ENCODE results near the gene C8A.

The C8A gene

DNA sequence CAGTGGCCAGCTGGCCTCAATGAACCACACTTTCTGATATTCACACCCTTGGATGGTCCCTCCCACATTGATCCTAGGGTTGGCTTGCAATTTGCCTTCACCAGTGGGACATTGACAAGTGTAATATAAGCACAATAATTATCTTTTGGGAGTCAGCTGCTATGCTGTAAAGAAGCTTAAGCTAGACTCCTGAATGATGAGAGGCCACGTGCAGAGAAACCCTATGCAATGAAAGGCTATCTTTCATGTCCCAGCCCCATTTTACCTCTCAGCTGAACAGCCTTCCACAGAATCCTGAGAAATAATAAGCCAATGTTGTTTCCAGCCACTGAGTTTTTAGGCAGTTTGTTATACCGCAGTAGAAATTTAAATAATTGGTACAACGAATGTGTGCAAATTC is 11.1 kb upstream of the C8A start:
- TF ChIP-seq, protein P1, sequence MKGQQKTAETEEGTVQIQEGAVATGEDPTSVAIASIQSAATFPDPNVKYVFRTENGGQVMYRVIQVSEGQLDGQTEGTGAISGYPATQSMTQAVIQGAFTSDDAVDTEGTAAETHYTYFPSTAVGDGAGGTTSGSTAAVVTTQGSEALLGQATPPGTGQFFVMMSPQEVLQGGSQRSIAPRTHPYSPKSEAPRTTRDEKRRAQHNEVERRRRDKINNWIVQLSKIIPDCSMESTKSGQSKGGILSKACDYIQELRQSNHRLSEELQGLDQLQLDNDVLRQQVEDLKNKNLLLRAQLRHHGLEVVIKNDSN (IDR thresholded peaks at IDR 0.05), result no peak
- TF ChIP-seq NFIC (IDR thresholded peaks at IDR 0.05), result no peak
- no peak for TF ChIP-seq TCF12 (IDR thresholded peaks at IDR 0.05; ENCODE audit: low read depth)
- no peak for TF ChIP-seq RAD21 (IDR thresholded peaks at IDR 0.05; ENCODE audit: low read depth)
- no peak for TF ChIP-seq CEBPB (IDR thresholded peaks at IDR 0.05)
- TF ChIP-seq TAF1 (IDR thresholded peaks at IDR 0.05; ENCODE audit: low read depth), result no peak
- no peak for TF ChIP-seq YY1 (IDR thresholded peaks at IDR 0.05; ENCODE audit: low read depth)
- TF ChIP-seq TEAD4 (IDR thresholded peaks at IDR 0.05), result no peak
- TF ChIP-seq, protein P2, sequence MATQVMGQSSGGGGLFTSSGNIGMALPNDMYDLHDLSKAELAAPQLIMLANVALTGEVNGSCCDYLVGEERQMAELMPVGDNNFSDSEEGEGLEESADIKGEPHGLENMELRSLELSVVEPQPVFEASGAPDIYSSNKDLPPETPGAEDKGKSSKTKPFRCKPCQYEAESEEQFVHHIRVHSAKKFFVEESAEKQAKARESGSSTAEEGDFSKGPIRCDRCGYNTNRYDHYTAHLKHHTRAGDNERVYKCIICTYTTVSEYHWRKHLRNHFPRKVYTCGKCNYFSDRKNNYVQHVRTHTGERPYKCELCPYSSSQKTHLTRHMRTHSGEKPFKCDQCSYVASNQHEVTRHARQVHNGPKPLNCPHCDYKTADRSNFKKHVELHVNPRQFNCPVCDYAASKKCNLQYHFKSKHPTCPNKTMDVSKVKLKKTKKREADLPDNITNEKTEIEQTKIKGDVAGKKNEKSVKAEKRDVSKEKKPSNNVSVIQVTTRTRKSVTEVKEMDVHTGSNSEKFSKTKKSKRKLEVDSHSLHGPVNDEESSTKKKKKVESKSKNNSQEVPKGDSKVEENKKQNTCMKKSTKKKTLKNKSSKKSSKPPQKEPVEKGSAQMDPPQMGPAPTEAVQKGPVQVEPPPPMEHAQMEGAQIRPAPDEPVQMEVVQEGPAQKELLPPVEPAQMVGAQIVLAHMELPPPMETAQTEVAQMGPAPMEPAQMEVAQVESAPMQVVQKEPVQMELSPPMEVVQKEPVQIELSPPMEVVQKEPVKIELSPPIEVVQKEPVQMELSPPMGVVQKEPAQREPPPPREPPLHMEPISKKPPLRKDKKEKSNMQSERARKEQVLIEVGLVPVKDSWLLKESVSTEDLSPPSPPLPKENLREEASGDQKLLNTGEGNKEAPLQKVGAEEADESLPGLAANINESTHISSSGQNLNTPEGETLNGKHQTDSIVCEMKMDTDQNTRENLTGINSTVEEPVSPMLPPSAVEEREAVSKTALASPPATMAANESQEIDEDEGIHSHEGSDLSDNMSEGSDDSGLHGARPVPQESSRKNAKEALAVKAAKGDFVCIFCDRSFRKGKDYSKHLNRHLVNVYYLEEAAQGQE (IDR thresholded peaks at IDR 0.05; ENCODE audit: low read depth), result no peak

DNA sequence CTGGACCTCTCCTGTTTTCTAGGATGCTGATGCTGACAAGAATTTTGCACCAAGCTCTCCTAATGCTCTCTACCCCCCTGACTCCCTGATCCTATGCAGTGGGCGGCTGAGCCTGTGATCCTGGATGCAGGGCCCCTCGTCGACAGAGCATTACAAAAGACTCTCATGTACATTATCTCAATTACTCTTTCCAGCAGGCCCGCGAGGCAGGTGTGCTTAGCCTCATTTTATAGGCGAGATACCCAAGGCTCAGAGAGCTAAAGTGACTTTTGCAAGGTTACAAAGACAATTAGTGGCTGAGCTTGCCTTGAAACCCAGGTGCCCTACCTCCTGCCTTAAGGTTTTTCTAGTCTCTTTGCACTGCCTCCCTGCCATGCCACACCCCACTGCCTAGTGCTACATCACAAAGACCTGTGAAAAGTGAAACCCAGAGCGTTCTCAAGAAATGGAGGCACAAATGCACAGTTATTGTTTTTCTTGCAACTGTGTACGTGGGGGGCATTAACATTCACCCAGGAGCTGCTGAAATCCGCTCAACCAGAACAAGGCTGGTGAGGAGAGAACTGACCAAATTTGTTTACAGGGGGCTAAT is 10.0 kb upstream of the C8A start:
- TF ChIP-seq CEBPB (IDR thresholded peaks at IDR 0.05) (no peak), TCF12 (IDR thresholded peaks at IDR 0.05; ENCODE audit: low read depth) (no peak), ZBTB7A (IDR thresholded peaks at IDR 0.05; ENCODE audit: low read depth) (no peak), TEAD4 (IDR thresholded peaks at IDR 0.05) (no peak)
- TF ChIP-seq, protein P1 (IDR thresholded peaks at IDR 0.05), result no peak

DNA sequence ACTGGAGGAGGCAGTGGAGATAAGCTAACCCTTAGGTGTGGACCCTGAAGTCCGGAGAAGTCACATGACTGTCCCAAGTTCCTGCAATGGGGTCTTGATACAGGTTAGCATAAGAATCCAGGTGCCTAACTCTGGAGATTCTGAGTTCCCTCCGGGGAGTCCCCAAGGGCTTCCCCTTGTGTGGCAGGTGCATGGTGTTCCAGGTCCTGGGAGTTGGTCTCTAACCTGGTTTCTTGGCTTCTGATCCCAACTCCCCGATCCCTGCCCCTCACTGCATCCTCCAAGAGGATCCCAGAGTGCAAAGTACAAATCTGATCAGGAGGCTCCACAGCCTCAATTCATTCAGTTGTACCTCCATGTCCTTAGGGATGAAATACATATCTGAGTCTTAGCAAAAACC is 9.3 kb upstream of the C8A start:
- TF ChIP-seq, protein P3, sequence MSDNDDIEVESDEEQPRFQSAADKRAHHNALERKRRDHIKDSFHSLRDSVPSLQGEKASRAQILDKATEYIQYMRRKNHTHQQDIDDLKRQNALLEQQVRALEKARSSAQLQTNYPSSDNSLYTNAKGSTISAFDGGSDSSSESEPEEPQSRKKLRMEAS (IDR thresholded peaks at IDR 0.05), result no peak
- TF ChIP-seq, protein P2 (IDR thresholded peaks at IDR 0.05; ENCODE audit: low read depth), result no peak
- no peak for TF ChIP-seq EGR1 (IDR thresholded peaks at IDR 0.05)
- TF ChIP-seq NFIC (IDR thresholded peaks at IDR 0.05), result no peak
- no peak for TF ChIP-seq EP300 (IDR thresholded peaks at IDR 0.05; ENCODE audit: borderline replicate concordance)
- no peak for TF ChIP-seq ZBTB7A (IDR thresholded peaks at IDR 0.05; ENCODE audit: low read depth)
- no peak for TF ChIP-seq YY1 (IDR thresholded peaks at IDR 0.05; ENCODE audit: low read depth)
- TF ChIP-seq, protein P1 (IDR thresholded peaks at IDR 0.05), result no peak
- TF ChIP-seq FOXM1 (IDR thresholded peaks at IDR 0.05; ENCODE audit: borderline replicate concordance, low read depth), result no peak
- TF ChIP-seq TCF12 (IDR thresholded peaks at IDR 0.05; ENCODE audit: low read depth), result no peak
- TF ChIP-seq RAD21 (IDR thresholded peaks at IDR 0.05; ENCODE audit: low read depth), result no peak
- no peak for TF ChIP-seq CREB1 (IDR thresholded peaks at IDR 0.05; ENCODE audit: low read depth)
- TF ChIP-seq TEAD4 (IDR thresholded peaks at IDR 0.05), result no peak
- TF ChIP-seq CEBPB (IDR thresholded peaks at IDR 0.05), result no peak
- no peak for TF ChIP-seq TAF1 (IDR thresholded peaks at IDR 0.05; ENCODE audit: low read depth)

DNA sequence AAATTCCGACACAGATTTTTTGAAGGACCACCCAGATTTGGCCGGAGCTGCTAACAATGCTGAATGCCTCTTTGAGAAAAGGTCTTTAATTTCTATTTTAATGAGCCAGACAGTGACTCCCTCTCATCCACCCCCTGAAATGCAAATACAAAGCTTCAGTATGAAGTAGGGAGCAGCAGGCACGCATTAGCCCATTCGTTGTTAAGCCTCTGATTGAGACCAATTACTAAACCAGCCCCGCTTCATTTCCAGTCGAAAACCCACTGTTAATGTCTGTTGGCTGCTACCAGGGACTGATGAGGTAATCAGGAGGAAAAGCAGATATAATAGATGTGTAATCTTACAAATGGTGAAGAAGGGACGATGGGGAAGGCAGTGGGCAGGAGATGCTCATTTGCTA is 4.8 kb upstream of the C8A start:
- no peak for TF ChIP-seq TAF1 (IDR thresholded peaks at IDR 0.05; ENCODE audit: low read depth)
- no peak for TF ChIP-seq EP300 (IDR thresholded peaks at IDR 0.05; ENCODE audit: borderline replicate concordance)
- no peak for TF ChIP-seq TEAD4 (IDR thresholded peaks at IDR 0.05)
- TF ChIP-seq TCF12 (IDR thresholded peaks at IDR 0.05; ENCODE audit: low read depth), result no peak
- TF ChIP-seq ZBTB7A (IDR thresholded peaks at IDR 0.05; ENCODE audit: low read depth), result no peak
- no peak for TF ChIP-seq FOXM1 (IDR thresholded peaks at IDR 0.05; ENCODE audit: borderline replicate concordance, low read depth)

DNA sequence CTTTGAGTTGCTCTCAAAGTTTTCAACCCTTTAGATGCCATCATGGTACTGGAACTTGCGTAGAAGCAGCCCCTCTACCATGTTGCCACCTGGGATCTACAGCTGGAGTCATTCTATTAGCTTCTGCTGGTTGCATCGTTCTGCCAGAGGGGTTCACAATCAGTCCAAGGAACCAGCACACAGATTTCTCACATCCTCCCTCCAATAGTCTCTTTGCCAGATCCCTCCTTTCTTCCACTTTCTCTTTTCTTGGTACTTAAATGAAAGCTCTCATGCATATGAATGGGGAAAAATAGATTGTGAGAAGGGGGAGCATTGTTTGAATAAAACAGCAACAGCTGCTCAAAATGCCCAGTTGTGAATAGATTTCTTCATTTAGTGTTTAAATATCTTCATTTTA is 4.2 kb upstream of the C8A start:
- TF ChIP-seq TCF12 (IDR thresholded peaks at IDR 0.05; ENCODE audit: low read depth), result no peak

DNA sequence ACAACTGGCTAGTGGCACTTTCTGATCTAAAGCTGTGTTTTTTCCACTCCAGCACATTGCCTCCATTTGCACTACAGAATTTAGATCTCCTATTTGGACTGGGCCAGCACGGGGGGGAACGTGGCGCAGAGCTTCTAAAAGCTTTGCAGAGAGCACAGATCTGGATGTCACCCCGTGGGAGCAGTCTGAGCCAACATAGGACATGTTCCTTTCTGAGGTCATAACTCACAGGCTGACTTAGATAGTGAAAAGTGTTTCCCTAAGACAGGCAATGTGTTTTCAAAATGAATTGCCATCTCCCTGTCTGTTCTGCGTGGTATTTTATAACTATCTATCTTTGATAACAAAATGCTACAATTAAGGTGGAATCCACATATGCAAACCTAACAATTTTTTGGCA is 3.7 kb upstream of the C8A start:
- no peak for TF ChIP-seq CREB1 (IDR thresholded peaks at IDR 0.05; ENCODE audit: low read depth)
- TF ChIP-seq NFIC (IDR thresholded peaks at IDR 0.05), result no peak
- TF ChIP-seq EP300 (IDR thresholded peaks at IDR 0.05; ENCODE audit: borderline replicate concordance), result no peak
- TF ChIP-seq TAF1 (IDR thresholded peaks at IDR 0.05; ENCODE audit: low read depth), result no peak
- TF ChIP-seq, protein P3 (IDR thresholded peaks at IDR 0.05), result no peak
- TF ChIP-seq YY1 (IDR thresholded peaks at IDR 0.05; ENCODE audit: low read depth), result no peak
- TF ChIP-seq, protein P1 (IDR thresholded peaks at IDR 0.05), result no peak
- TF ChIP-seq RAD21 (IDR thresholded peaks at IDR 0.05; ENCODE audit: low read depth), result no peak

Measured in Ishikawa (cell line).